ENCODE measurements around the gene KIRREL2. TPM values are rescaled to one million over a fixed set of nuclear protein-coding genes. Genes with fewer than 3 reads are reported as not detected.
A peak's percentile ranks its signal among the peaks of the same experiment; 100 is the strongest.

Gene KIRREL2
- total RNA-seq, 1 donor from 2014 or later = 0.22 TPM

GRCh38 chr19:35841961-35842595 lies 14.6 kb upstream of the KIRREL2 start:
- peaks cover 45% of the 10 kb centered on the region for H3K27me3 Mint-ChIP-seq (ENCODE audit: low read depth)
- no peak for DNase-seq (ENCODE audit: low spot score)
- H3K27ac Mint-ChIP-seq (ENCODE audit: unreplicated experiment) = no peak overlapping the region
- H3K36me3 Mint-ChIP-seq (ENCODE audit: low read depth) = peaks cover 6% of the 10 kb centered on the region
- TF ChIP-seq, protein P1, sequence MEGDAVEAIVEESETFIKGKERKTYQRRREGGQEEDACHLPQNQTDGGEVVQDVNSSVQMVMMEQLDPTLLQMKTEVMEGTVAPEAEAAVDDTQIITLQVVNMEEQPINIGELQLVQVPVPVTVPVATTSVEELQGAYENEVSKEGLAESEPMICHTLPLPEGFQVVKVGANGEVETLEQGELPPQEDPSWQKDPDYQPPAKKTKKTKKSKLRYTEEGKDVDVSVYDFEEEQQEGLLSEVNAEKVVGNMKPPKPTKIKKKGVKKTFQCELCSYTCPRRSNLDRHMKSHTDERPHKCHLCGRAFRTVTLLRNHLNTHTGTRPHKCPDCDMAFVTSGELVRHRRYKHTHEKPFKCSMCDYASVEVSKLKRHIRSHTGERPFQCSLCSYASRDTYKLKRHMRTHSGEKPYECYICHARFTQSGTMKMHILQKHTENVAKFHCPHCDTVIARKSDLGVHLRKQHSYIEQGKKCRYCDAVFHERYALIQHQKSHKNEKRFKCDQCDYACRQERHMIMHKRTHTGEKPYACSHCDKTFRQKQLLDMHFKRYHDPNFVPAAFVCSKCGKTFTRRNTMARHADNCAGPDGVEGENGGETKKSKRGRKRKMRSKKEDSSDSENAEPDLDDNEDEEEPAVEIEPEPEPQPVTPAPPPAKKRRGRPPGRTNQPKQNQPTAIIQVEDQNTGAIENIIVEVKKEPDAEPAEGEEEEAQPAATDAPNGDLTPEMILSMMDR (IDR thresholded peaks at IDR 0.05) = no peak
- peaks cover 10% of the 10 kb centered on the region for H3K4me1 Mint-ChIP-seq (ENCODE audit: low read depth)
- H3K4me3 Mint-ChIP-seq (ENCODE audit: unreplicated experiment) = no peak overlapping the region
- peaks cover 5% of the 10 kb centered on the region for H3K9me3 Mint-ChIP-seq (ENCODE audit: low read depth)

DNA sequence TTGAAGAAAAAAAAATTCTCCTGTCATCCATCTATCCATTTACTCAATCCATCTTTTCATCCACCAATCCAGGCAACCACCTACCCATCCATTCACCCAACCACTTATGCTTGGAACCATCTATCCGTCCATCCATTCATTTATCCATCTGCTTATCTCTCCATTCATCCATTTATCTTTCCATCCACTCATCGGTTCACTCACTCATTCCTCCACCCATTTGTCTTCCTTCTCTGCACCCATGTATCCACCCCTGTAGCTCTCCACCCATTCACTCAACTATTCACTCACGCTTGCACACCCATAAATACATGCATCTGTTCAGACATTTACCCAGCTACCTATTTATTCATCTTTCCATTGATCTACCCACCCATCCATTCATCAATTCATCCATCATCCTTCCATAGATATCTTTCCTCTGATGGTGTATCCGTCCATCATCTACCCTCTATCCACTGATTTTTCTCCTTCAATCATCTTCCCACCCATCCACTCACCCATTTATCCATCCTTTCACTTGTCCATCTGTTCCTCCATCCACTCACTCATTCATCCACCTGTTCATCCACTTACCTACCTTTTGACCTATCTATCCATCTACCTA lies 13.9 kb upstream of the KIRREL2 start:
- no peak for DNase-seq (ENCODE audit: low spot score)
- H3K27me3 Mint-ChIP-seq (ENCODE audit: low read depth) = peaks cover 47% of the 10 kb centered on the region
- TF ChIP-seq, protein P1 (IDR thresholded peaks at IDR 0.05) = no peak
- H3K4me1 Mint-ChIP-seq (ENCODE audit: low read depth) = peaks cover 10% of the 10 kb centered on the region
- H3K9me3 Mint-ChIP-seq (ENCODE audit: low read depth) = peaks cover 5% of the 10 kb centered on the region
- no peak overlapping the region for H3K27ac Mint-ChIP-seq (ENCODE audit: unreplicated experiment)
- H3K36me3 Mint-ChIP-seq (ENCODE audit: low read depth) = peaks cover 6% of the 10 kb centered on the region
- no peak overlapping the region for H3K4me3 Mint-ChIP-seq (ENCODE audit: unreplicated experiment)

- H3K9me3 Mint-ChIP-seq (ENCODE audit: low read depth) = peaks cover 5% of the 10 kb centered on the region
- peaks cover 55% of the 10 kb centered on the region for H3K27me3 Mint-ChIP-seq (ENCODE audit: low read depth)
- peaks cover 6% of the 10 kb centered on the region for H3K36me3 Mint-ChIP-seq (ENCODE audit: low read depth)
- peak overlapping the region; percentile 49 for H3K27ac Mint-ChIP-seq (ENCODE audit: unreplicated experiment)
- DNase-seq (ENCODE audit: low spot score) = no peak
- H3K4me3 Mint-ChIP-seq (ENCODE audit: unreplicated experiment) = no peak overlapping the region
- H3K4me1 Mint-ChIP-seq (ENCODE audit: low read depth) = peaks cover 10% of the 10 kb centered on the region
- TF ChIP-seq, protein P1 (IDR thresholded peaks at IDR 0.05) = no peak
Observed at GRCh38 chr19:35843676-35844481, 12.8 kb upstream of the KIRREL2 start.

GRCh38 chr19:35844482-35845214 lies 12.1 kb upstream of the KIRREL2 start:
- Mint-ChIP-seq H3K27me3 (ENCODE audit: low read depth) (peaks cover 59% of the 10 kb centered on the region), H3K36me3 (ENCODE audit: low read depth) (peaks cover 6% of the 10 kb centered on the region), H3K4me3 (ENCODE audit: unreplicated experiment) (peak overlapping the region; percentile 10), H3K27ac (ENCODE audit: unreplicated experiment) (peak overlapping the region; percentile 49), H3K4me1 (ENCODE audit: low read depth) (peaks cover 10% of the 10 kb centered on the region), H3K9me3 (ENCODE audit: low read depth) (peaks cover 5% of the 10 kb centered on the region)
- no peak for DNase-seq (ENCODE audit: low spot score)
- TF ChIP-seq, protein P1 (IDR thresholded peaks at IDR 0.05) = no peak
